GM12864 (cell line): ENCODE data around the gene EVX1.

Experiments
- DNase-seq: peaks from one replicate; pipeline ENCODE4 v3.0.0-alpha.2; 2011; ENCODE audit warnings: low read depth
- H3K4me3 ChIP-seq: 2 replicates; pipeline ENCODE4 v1.5.1; 2011; ENCODE audit warnings: mild to moderate bottlenecking, low read depth, low read length, control low read depth
- TF ChIP-seq, protein P1 (sequence below): IDR thresholded peaks from 2 replicates; pipeline ENCODE4 v1.5.1; 2011; ENCODE audit warnings: low read depth, mild to moderate bottlenecking, moderate library complexity, low read length, control low read depth, inconsistent platforms; ENCODE audit errors: missing control alignments

Gene EVX1

DNA sequence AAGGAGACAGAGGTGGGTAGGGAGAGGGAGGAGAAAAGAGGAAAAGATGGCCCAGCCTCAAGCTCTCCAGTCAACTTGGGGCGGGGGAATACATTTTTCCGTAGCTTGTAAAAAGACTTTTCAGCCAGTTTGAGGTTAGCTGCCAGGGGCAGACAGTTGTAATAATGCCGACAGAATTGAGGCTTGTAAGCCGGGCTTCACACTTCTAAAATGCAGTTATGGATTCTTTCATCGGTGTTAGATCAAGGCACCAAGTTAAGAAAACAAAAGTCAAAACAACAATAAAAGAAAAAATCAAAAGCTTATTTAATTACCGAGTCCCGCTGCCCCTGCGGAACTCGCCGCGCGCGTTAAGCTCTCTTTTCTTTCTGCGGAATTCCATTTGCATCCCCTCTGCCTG lies 448 bp upstream of the EVX1 start:
- no peak for DNase-seq
- no peak overlapping the region for H3K4me3 ChIP-seq
- TF ChIP-seq, protein P1, sequence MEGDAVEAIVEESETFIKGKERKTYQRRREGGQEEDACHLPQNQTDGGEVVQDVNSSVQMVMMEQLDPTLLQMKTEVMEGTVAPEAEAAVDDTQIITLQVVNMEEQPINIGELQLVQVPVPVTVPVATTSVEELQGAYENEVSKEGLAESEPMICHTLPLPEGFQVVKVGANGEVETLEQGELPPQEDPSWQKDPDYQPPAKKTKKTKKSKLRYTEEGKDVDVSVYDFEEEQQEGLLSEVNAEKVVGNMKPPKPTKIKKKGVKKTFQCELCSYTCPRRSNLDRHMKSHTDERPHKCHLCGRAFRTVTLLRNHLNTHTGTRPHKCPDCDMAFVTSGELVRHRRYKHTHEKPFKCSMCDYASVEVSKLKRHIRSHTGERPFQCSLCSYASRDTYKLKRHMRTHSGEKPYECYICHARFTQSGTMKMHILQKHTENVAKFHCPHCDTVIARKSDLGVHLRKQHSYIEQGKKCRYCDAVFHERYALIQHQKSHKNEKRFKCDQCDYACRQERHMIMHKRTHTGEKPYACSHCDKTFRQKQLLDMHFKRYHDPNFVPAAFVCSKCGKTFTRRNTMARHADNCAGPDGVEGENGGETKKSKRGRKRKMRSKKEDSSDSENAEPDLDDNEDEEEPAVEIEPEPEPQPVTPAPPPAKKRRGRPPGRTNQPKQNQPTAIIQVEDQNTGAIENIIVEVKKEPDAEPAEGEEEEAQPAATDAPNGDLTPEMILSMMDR = no peak

DNA sequence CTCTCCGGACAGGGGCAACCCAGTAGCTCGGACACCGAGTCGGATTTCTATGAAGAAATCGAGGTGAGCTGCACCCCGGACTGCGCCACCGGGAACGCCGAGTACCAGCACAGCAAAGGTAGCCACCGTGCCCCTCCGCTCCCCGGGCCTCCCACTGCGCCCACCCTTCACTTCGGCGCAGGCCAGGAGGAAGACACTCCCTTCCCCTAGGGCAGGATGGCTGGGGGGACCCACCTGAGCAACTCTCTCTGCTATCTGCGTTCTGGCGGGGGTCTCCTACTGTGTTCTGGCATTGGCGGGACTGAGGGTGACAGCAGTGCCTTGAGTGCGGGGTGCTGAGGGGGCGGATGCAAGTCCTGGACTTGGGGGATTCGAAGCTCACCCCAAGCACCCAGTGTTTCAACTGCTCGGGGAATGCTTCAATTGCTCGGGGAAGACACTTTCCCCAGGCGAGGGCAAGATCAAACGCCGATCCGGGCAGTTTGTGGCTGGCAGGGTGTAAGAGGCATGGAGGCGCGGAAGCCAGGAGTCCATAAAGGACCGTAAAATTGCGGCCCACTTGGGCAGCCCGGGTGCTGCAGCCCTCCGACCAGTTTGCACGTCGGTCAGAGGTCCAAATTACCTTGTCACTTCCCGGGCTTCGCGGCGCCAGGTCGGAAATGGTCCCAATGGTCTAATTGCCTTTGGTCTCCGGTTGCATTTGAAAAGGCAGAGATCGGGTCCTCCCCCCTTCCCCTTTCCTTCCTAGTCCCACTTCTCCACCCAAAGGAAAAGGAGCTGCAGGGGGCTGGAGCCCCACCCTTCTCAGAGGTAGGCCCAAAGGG lies 950 bp downstream of the EVX1 start:
- H3K4me3 ChIP-seq = no peak overlapping the region
- TF ChIP-seq, protein P1 = no peak
- no peak for DNase-seq

DNA sequence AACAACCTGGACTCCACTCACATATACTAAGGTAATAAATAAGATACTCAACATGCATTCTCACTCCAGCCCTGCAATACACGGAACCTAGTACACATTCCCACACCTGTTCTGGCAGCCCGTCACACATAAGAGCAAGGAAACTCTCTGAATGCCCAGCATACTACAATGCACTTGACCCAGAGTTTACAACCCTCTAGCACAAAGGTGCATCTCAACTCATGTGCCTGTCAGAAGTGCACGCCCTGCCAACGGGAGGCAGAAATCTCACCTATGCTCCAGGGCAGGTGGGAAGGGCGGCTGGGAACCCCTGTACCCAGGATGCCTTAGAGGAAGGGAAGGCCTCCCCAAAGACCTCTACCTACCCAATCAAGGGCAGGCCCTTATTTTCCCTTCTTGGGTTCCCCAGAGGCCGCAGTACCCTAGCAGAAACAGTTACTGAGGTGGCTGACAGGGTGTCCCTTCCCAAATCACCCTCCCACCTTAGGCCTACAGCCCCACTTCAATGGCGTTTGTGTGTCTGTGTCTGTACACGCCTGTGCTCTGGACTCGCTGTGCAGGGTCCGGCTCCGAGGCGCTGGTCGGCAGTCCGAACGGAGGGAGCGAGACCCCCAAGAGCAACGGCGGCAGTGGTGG lies 2.0 kb downstream of the EVX1 start:
- H3K4me3 ChIP-seq = no peak overlapping the region
- DNase-seq = no peak
- TF ChIP-seq, protein P1 = no peak

DNA sequence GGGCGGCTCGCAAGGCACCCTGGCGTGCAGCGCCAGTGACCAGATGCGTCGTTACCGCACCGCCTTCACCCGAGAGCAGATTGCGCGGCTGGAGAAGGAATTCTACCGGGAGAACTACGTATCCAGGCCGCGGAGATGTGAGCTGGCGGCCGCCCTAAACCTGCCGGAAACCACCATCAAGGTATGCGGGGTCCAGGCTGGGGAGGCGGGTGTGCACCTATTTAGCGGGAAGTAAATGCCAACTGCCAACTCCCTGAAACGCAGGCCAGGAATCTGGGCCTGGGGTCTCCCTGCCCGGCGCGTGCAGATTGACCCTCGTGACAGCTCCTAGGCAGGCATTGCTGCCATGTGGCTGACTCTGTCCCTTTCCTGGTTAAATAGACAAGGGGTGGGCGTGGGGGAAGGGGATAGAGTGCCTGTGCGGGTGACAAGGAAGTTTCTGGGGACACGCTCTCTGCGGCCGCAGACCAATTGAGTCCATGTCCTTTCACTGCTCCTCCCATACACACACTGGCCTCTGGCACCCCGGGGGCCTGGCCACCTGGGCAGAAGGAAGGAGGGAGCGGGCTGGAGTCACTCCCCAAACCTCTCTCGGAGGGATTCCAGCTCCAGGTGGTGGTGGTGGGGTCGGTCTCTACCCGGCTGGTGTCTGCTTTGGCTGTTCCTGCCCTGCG lies 2.7 kb downstream of the EVX1 start:
- DNase-seq = no peak
- TF ChIP-seq, protein P1 = no peak
- H3K4me3 ChIP-seq = no peak overlapping the region

DNA sequence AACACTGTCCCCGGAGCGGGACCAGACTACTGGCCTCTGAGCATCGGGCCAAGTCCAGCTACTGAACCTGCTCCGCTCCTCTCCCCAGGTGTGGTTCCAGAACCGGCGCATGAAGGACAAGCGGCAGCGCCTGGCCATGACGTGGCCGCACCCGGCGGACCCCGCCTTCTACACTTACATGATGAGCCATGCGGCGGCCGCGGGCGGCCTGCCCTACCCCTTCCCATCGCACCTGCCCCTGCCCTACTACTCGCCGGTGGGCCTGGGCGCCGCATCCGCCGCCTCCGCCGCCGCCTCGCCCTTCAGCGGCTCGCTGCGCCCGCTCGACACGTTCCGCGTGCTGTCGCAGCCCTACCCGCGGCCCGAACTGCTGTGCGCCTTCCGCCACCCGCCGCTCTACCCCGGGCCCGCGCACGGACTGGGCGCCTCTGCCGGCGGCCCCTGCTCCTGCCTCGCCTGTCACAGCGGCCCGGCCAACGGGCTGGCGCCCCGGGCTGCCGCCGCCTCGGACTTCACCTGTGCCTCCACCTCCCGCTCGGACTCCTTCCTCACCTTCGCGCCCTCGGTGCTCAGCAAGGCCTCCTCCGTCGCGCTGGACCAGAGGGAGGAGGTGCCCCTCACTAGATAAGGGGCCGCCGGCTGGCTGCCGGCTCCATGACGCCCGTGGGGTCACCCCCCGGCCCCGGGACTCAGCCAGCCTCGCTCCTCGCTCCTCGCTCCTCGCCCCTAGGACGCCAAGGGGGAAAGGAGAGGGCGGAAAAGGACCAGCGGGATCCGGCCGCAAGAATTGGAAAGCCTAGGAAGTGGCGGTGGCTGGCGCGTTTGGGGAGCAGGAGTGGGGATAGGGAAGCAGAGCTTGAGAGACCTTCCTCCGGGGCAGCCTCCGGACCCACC lies 3.4 kb downstream of the EVX1 start:
- no peak for DNase-seq
- TF ChIP-seq, protein P1 = no peak
- no peak overlapping the region for H3K4me3 ChIP-seq

DNA sequence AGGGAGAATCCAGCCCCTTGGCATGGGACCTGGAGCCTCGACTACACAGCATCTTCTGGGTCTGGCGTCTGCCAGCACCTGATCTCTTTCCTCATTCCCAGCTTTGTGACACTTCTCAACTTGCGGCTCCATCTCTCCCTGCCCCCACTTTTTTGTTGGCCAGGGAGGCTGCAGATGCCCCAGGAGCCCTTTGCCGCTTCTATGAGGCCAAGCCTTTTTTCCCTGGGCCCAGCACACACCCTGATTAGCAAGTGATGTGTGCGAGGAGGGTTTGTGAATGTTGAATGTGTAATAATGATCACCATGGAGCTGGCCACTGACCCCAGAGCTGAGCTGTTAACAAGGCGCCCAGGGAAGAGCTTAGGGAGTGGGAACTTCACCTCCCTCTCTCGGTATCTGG lies 4.4 kb downstream of the EVX1 start:
- TF ChIP-seq, protein P1 = no peak
- no peak for DNase-seq
- no peak overlapping the region for H3K4me3 ChIP-seq
